Osteoblast (primary cell): ENCODE measurements around the gene CACNA2D3. TPM values are rescaled to one million over a fixed set of nuclear protein-coding genes. Genes with fewer than 3 reads are reported as not detected.

ENCODE experiments used
- DNase-seq: peaks from one replicate; pipeline ENCODE4 v3.0.0; 2011; ENCODE audit warnings: low spot score, mixed read lengths; ENCODE audit not compliant: insufficient read length; ENCODE audit errors: missing footprints
- H2AFZ ChIP-seq: 2 replicates; pipeline ENCODE4 v1.6.0; 2011; ENCODE audit warnings: mild to moderate bottlenecking, low read length
- H3K27ac ChIP-seq: 2 replicates; pipeline ENCODE4 v1.5.1; 2011; ENCODE audit warnings: mild to moderate bottlenecking, low read depth, low read length, moderate library complexity
- H3K27me3 ChIP-seq: 2 replicates; pipeline ENCODE4 v1.6.0; 2012; ENCODE audit warnings: mild to moderate bottlenecking, control low read depth, inconsistent platforms, low read length, moderate library complexity; ENCODE audit not compliant: insufficient read depth
- H3K36me3 ChIP-seq: 2 replicates; pipeline ENCODE4 v1.5.1; 2011; ENCODE audit warnings: mild to moderate bottlenecking, low read length, control low read depth, moderate library complexity; ENCODE audit not compliant: insufficient read depth
- H3K4me1 ChIP-seq: 2 replicates; pipeline ENCODE4 v1.5.1; 2011; ENCODE audit warnings: mild to moderate bottlenecking, low read length, control low read depth, moderate library complexity; ENCODE audit not compliant: insufficient read depth
- H3K4me2 ChIP-seq: 2 replicates; pipeline ENCODE4 v1.6.0; 2011; ENCODE audit warnings: mild to moderate bottlenecking, low read length; ENCODE audit not compliant: insufficient read depth
- H3K4me3 ChIP-seq: fragments of 200-600 bp; sonication (generic); 3 replicates; pipeline ENCODE4 v1.5.1; 2012; ENCODE audit warnings: mild to moderate bottlenecking, low read length, inconsistent platforms; ENCODE audit not compliant: insufficient read depth
- H3K79me2 ChIP-seq: 2 replicates; pipeline ENCODE4 v1.6.0; 2012; ENCODE audit warnings: mild to moderate bottlenecking, low read length, control low read depth, inconsistent platforms; ENCODE audit not compliant: insufficient read depth
- H3K9me3 ChIP-seq: 2 replicates; pipeline ENCODE4 v1.5.1; 2011; ENCODE audit warnings: low read depth, low read length, control low read depth
- H4K20me1 ChIP-seq: 2 replicates; pipeline ENCODE4 v1.6.0; 2012; ENCODE audit warnings: mild to moderate bottlenecking, low read length, control low read depth; ENCODE audit not compliant: insufficient read depth
- total RNA-seq: library from RNA; depleted of rRNA; stranded (reverse); fragments of >200 nt; gene quantifications from 2 replicates; pipeline ENCODE4 v1.2.3, GENCODE V29; 2012
- TF ChIP-seq, protein P1 (sequence below): IDR thresholded peaks from 2 replicates; pipeline ENCODE4 v1.5.1; 2011; ENCODE audit warnings: mild to moderate bottlenecking, low read depth, low read length, moderate library complexity; ENCODE audit errors: extremely low read depth

CACNA2D3 gene
- total RNA-seq, 1 donor: 0.36 TPM

DNA sequence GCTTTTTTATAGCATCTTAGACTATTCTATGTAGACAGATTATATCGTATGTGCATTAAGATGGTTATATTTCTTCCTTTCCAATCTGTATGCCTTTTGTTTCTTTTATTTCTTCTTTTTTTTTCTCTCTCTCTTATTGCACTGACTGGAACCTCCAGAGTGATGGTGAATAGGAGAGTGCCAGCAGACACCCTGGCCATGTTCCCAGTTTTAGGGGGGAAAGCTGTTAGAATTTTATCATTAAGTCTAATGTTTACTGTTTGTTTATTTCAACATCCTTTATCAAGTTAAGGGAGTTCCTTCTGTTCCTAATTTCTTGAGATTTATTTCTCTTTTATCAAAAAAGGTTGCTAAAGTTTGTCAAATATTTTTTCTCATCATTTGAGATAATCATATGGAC, 922.1 kb downstream of the CACNA2D3 start:
- Histone ChIP-seq H3K4me1 (no peaks in the 10 kb centered on the region), H3K9me3 (no peaks in the 10 kb centered on the region), H2AFZ (no peak overlapping the region), H3K4me2 (no peak overlapping the region), H3K79me2 (no peaks in the 10 kb centered on the region), H3K4me3 (no peak overlapping the region), H3K36me3 (no peaks in the 10 kb centered on the region), H3K27me3 (no peaks in the 10 kb centered on the region), H3K27ac (no peak overlapping the region), H4K20me1 (no peaks in the 10 kb centered on the region)
- no peak for DNase-seq
- TF ChIP-seq, protein P1, sequence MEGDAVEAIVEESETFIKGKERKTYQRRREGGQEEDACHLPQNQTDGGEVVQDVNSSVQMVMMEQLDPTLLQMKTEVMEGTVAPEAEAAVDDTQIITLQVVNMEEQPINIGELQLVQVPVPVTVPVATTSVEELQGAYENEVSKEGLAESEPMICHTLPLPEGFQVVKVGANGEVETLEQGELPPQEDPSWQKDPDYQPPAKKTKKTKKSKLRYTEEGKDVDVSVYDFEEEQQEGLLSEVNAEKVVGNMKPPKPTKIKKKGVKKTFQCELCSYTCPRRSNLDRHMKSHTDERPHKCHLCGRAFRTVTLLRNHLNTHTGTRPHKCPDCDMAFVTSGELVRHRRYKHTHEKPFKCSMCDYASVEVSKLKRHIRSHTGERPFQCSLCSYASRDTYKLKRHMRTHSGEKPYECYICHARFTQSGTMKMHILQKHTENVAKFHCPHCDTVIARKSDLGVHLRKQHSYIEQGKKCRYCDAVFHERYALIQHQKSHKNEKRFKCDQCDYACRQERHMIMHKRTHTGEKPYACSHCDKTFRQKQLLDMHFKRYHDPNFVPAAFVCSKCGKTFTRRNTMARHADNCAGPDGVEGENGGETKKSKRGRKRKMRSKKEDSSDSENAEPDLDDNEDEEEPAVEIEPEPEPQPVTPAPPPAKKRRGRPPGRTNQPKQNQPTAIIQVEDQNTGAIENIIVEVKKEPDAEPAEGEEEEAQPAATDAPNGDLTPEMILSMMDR: no peak

DNA sequence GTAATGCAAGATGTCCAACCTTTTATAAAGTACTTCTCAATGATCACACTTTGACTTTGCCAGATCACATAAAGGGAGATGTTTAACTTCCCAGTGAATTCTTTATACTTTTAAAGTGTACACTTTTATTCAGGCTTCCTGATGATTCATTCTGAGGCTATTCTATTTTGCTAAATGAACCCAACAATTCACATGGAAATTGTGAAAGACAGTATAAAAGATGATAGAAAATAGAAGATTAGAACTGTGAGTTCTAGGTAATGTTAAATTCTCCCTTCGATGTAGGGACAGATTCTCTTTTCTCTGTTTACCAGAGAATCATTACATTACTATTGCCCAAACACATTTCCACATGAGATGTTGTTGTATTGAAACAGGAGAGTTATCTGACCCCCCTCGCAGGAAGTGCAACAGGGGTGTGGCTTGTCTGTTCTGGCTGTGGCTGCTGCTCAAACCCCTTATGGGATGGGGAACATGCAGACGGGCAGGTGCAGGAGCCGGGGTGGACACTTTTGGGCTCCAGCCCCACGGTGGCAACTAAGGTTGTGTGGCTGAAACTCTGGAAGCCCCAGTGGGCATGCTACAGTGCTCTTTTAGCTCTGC, 936.8 kb downstream of the CACNA2D3 start:
- no peaks in the 10 kb centered on the region for H3K9me3 ChIP-seq
- H3K4me1 ChIP-seq: peaks cover 10% of the 10 kb centered on the region
- no peaks in the 10 kb centered on the region for H4K20me1 ChIP-seq
- TF ChIP-seq, protein P1: no peak
- DNase-seq: peak; percentile 70
- no peak overlapping the region for H3K27ac ChIP-seq
- no peaks in the 10 kb centered on the region for H3K79me2 ChIP-seq
- H3K4me2 ChIP-seq: peak overlapping the region; percentile 18
- H3K27me3 ChIP-seq: no peaks in the 10 kb centered on the region
- no peak overlapping the region for H3K4me3 ChIP-seq
- no peaks in the 10 kb centered on the region for H3K36me3 ChIP-seq
- H2AFZ ChIP-seq: peak overlapping the region; percentile 36

DNA sequence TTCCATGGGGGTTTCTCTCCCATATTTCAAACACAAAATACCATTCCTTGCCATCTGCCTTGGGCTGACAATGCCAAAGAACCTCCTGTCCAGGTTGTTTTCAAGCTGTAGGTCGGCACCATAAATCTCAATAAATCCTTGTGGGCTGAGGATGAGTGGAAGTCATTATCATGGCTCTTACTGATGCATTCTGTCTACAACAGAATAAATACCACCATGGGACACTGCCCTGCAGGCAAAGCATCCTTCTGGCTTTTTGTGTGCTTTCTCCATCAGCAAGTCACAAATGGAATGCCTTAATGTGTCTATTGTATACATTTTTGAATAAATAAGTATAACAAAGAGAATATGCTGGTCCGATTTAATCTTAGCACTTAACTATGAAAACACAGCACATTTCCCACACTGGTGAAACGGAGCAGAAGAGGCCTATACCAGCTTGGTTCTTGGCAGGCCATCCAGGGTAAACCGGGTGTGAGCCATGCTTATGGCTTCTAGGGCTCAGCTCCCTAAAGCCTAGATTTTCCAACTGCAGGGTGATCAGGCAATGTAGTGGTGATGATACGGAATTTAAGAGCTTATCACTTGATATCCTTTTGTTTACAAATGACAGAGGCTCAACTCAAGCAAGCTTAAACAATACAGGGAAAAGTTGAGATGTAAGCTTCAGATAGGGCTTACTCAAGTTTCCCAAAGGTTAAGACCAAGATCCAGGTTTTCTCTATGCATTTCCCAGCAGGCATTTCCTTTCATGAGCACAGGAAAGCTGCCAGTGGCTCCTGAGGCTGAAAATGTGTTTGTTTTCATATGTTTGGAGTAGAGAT, 938.8 kb downstream of the CACNA2D3 start:
- TF ChIP-seq, protein P1: no peak
- Histone ChIP-seq H3K4me3 (no peak overlapping the region), H3K9me3 (no peaks in the 10 kb centered on the region), H3K79me2 (no peaks in the 10 kb centered on the region), H3K27me3 (no peaks in the 10 kb centered on the region), H2AFZ (no peak overlapping the region), H3K27ac (no peak overlapping the region), H4K20me1 (no peaks in the 10 kb centered on the region), H3K36me3 (no peaks in the 10 kb centered on the region), H3K4me1 (peaks cover 10% of the 10 kb centered on the region), H3K4me2 (no peak overlapping the region)
- no peak for DNase-seq

DNA sequence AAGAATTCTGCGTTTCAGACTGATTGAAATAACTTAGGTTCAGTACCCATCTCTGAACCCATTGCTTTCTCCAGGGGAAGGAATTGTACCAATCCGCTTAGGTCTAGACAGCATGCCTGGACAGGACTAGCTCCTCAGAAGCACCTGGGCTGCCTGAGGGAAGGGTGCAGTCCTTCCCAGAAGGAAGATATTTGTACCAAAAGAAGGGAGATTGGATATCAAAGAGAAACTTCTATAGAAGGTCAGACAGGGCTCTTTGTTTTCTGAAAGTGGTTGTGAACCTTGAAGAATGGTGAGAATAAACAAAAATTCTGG, 939.3 kb downstream of the CACNA2D3 start:
- no peaks in the 10 kb centered on the region for H3K79me2 ChIP-seq
- H3K36me3 ChIP-seq: no peaks in the 10 kb centered on the region
- no peak overlapping the region for H3K4me2 ChIP-seq
- H3K27ac ChIP-seq: no peak overlapping the region
- no peaks in the 10 kb centered on the region for H3K27me3 ChIP-seq
- no peak for DNase-seq
- no peak overlapping the region for H3K4me3 ChIP-seq
- H3K9me3 ChIP-seq: no peaks in the 10 kb centered on the region
- TF ChIP-seq, protein P1: no peak
- H2AFZ ChIP-seq: no peak overlapping the region
- peaks cover 10% of the 10 kb centered on the region for H3K4me1 ChIP-seq
- no peaks in the 10 kb centered on the region for H4K20me1 ChIP-seq
